Peyer's patch (tissue), 4 donors: ENCODE results near the gene ZNF827. TPM values are rescaled to one million over a fixed set of nuclear protein-coding genes. Genes with fewer than 3 reads are reported as not detected.

Experiments
- DNase-seq, 3 donors: peaks; one replicate each; pipeline ENCODE4 v3.0.0-alpha.2; 2017 to 2019
- H3K27ac ChIP-seq, 4 donors: fragments of 200-600 bp; sonication (generic); one replicate each; pipeline ENCODE4 v1.5.1; 2016 to 2019
- H3K27me3 ChIP-seq, 2 donors: fragments of 200-600 bp; sonication (generic); one replicate each; pipeline ENCODE4 v1.5.1; 2019
- H3K36me3 ChIP-seq, 3 donors: fragments of 200-600 bp; sonication (generic); one replicate each; pipeline ENCODE4 v1.5.1; 2016 to 2019
- H3K4me1 ChIP-seq, 4 donors: fragments of 200-600 bp; sonication (generic); one replicate each; pipeline ENCODE4 v1.5.1; 2016 to 2019
- H3K4me3 ChIP-seq, 4 donors: fragments of 200-600 bp; sonication (generic); 1 replicate in 3 of 4; 2 replicates in 1 of 4; pipeline ENCODE4 v1.5.1; 2016 to 2019; ENCODE audit warnings: mild to moderate bottlenecking in 1 of 4
- H3K9me3 ChIP-seq, 4 donors: fragments of 200-600 bp; sonication (generic); one replicate each; pipeline ENCODE4 v1.5.1; 2016 to 2019; ENCODE audit warnings: mild to moderate bottlenecking in 1 of 4
- POLR2A ChIP-seq, 2 donors: fragments of 450-650 bp; IDR thresholded peaks; one replicate each; pipeline ENCODE4 v1.5.1; 2017; ENCODE audit warnings: antibody characterized with exemption in 2 of 2, mild to moderate bottlenecking in 2 of 2, moderate library complexity in 2 of 2
- total RNA-seq, 4 donors: library from RNA; depleted of rRNA; stranded (reverse); fragments of >200 nt; gene quantifications; one replicate each; pipeline ENCODE4 v1.1.0, GENCODE V29; 2016
- TF ChIP-seq, protein P1 (sequence below), 6 experiments: fragments of 450-650 bp in 4 of 6; fragments of 200-600 bp in 2 of 6; sonication (generic) in 1 of 6; IDR thresholded peaks; one replicate each; pipeline ENCODE4 v1.5.1; 2017 to 2019; ENCODE audit warnings: antibody characterized with exemption in 6 of 6, mild to moderate bottlenecking in 3 of 6, moderate library complexity in 1 of 6

ZNF827 gene
- total RNA-seq, 4 donors from 2014 or later: 46.3 to 206 (median 60.5) TPM

DNA sequence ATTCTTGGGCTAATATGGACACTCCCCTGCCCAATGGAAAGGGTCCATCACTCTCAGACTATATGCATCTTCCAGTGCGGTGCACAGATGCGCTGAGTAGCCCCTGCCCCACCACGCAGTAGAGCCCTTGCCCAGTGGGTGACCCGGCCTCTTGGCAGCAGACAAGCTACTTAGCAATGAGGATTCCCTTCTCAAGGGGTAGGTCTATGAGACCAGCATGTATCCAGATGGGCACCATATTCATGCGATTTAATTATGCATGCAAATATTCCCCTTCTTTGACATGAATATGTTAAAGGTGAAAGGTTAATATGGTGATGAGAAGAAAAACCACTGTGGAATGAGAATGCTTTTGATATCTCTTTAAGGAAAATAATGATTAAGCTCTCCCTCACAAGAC, 77.7 kb downstream of the ZNF827 start:
- Histone ChIP-seq H3K36me3 (peaks cover 0 to 17% (median 0%) of the 10 kb centered on the region in 3 donors), H3K4me3 (no peak overlapping the region), H3K27me3 (no peaks in the 10 kb centered on the region), H3K9me3 (no peaks in the 10 kb centered on the region), H3K4me1 (no peaks in the 10 kb centered on the region), H3K27ac (no peak overlapping the region)
- DNase-seq: no peak
- TF ChIP-seq POLR2A (IDR thresholded peaks at IDR 0.05): no peak
- TF ChIP-seq, protein P1, sequence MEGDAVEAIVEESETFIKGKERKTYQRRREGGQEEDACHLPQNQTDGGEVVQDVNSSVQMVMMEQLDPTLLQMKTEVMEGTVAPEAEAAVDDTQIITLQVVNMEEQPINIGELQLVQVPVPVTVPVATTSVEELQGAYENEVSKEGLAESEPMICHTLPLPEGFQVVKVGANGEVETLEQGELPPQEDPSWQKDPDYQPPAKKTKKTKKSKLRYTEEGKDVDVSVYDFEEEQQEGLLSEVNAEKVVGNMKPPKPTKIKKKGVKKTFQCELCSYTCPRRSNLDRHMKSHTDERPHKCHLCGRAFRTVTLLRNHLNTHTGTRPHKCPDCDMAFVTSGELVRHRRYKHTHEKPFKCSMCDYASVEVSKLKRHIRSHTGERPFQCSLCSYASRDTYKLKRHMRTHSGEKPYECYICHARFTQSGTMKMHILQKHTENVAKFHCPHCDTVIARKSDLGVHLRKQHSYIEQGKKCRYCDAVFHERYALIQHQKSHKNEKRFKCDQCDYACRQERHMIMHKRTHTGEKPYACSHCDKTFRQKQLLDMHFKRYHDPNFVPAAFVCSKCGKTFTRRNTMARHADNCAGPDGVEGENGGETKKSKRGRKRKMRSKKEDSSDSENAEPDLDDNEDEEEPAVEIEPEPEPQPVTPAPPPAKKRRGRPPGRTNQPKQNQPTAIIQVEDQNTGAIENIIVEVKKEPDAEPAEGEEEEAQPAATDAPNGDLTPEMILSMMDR (IDR thresholded peaks at IDR 0.05): no peak

DNA sequence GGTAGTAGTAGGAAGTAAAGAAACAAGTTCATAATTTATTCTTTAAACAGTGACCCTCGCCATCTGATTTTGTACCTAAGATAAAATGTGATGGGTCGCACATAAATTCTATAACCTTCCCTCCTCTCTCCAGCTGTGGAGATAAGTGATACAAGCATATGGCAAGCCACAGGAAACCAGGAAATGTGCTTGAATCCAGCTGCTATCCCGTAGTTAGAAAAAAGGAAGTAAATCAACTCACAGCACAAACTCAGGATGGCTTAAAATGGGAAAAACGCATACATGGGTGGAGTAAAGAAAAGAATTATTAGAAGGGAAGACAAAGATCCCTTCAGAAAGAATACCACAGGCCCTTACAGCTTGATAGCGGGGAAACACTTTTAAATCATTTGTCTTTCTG, 78.2 kb downstream of the ZNF827 start:
- H3K27me3 ChIP-seq: no peaks in the 10 kb centered on the region
- no peak overlapping the region for H3K4me3 ChIP-seq
- no peak for TF ChIP-seq POLR2A (IDR thresholded peaks at IDR 0.05)
- TF ChIP-seq, protein P1 (IDR thresholded peaks at IDR 0.05): no peak
- no peaks in the 10 kb centered on the region for H3K4me1 ChIP-seq
- H3K36me3 ChIP-seq: peaks cover 0 to 17% (median 0%) of the 10 kb centered on the region in 3 donors
- H3K27ac ChIP-seq: no peak overlapping the region
- DNase-seq: no peak
- H3K9me3 ChIP-seq: no peaks in the 10 kb centered on the region

DNA sequence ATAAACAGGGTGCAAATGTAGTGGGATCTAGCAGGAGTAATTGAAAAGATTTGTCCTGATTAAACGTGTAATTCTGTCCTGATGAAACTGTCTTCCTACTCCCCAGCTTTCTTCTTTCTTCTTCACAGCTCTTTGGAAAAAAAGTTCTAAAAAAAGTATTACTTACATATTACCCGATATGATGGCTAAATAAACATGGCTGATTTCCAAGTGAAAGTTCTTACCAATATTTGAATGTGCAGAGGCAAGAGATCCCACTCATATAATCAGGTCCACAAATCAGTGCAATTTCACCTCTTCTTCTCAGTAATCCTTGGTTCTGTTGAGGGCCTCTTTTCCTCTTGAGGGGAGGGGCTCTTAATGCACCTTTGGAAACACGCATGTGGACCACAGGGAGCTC, 78.7 kb downstream of the ZNF827 start:
- no peak overlapping the region for H3K4me3 ChIP-seq
- no peaks in the 10 kb centered on the region for H3K9me3 ChIP-seq
- no peak overlapping the region for H3K27ac ChIP-seq
- no peaks in the 10 kb centered on the region for H3K4me1 ChIP-seq
- no peaks in the 10 kb centered on the region for H3K27me3 ChIP-seq
- no peak for DNase-seq
- TF ChIP-seq, protein P1 (IDR thresholded peaks at IDR 0.05): no peak
- TF ChIP-seq POLR2A (IDR thresholded peaks at IDR 0.05): no peak
- H3K36me3 ChIP-seq: peaks cover 0 to 17% (median 0%) of the 10 kb centered on the region in 3 donors

DNA sequence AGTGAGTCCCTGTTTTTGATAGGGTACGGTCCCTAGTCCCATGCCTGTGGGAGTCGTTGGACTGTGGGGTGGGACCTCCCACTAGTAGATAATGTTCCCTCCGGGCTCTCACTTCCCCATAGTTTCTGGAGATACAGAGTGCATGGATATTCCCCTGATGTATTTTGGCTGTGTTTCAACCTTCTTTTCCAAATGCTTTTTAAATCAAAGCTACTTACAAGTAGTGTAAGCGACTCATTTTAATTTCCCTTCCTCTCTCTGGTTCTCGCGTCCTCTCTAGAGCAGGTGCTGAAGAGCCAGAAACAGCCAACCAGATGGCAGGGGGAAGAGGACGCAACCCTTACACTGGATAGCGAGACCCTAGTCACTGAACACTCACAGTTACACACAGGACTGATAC, 79.2 kb downstream of the ZNF827 start:
- no peak overlapping the region for H3K27ac ChIP-seq
- H3K27me3 ChIP-seq: no peaks in the 10 kb centered on the region
- TF ChIP-seq, protein P1 (IDR thresholded peaks at IDR 0.05): no peak
- no peak for TF ChIP-seq POLR2A (IDR thresholded peaks at IDR 0.05)
- H3K4me3 ChIP-seq: no peak overlapping the region
- DNase-seq: no peak
- H3K36me3 ChIP-seq: peaks cover 0 to 17% (median 0%) of the 10 kb centered on the region in 3 donors
- H3K9me3 ChIP-seq: no peaks in the 10 kb centered on the region
- H3K4me1 ChIP-seq: no peaks in the 10 kb centered on the region

DNA sequence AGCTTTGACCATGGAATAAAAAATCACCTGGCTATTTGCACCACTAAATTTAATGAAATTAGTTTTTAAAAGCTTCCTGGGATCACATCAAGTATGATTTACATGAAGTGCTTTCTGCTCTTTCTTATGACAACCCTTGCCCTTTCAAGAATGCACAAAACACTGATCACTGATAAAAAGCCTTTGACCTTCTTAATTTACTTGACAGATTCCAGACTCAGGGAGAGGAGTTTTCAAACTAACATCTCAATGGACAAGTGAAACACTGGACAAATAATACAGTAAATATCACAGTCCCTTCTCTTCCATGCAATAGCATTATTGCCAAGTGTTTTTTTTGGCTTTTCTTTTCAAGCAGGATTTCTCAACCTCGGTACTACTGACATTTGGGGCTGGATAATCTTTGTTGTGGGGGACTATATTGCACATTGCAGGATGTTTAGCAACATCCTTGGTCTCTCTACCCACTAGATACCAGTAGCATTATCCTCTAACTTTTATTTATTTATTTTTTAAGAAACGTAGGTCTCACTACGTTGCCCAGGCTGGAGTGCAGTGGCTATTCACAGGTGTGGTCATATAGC, 86.3 kb downstream of the ZNF827 start:
- DNase-seq: no peak
- H3K9me3 ChIP-seq: no peaks in the 10 kb centered on the region
- peaks cover 0 to 5% (median 0%) of the 10 kb centered on the region in 4 donors for H3K4me1 ChIP-seq
- no peak overlapping the region for H3K4me3 ChIP-seq
- peaks cover 0 to 13% (median 0%) of the 10 kb centered on the region in 3 donors for H3K36me3 ChIP-seq
- TF ChIP-seq POLR2A (IDR thresholded peaks at IDR 0.05): no peak
- TF ChIP-seq, protein P1 (IDR thresholded peaks at IDR 0.05): no peak
- no peaks in the 10 kb centered on the region for H3K27me3 ChIP-seq
- no peak overlapping the region for H3K27ac ChIP-seq
